BLaER1 treated with 17β-estradiol and CSF1 and Interleukin-3, amounts not matched to agents 10 nM and 100 nM (cell line): ENCODE data around the gene LPIN1.
"Not testable (repeated sequence)": the region's sequence is repeated elsewhere in the genome, so short reads cannot be mapped to it uniquely, and the experiment has no call there.

Experiments used
- H3K27ac ChIP-seq, 11 experiments: shearing (Covaris generic); formaldehyde crosslinking; 2 replicates each; pipeline ENCODE4 v1.8.1; 2022
- H3K27me3 ChIP-seq, 11 experiments: shearing (Covaris generic); formaldehyde crosslinking; 2 replicates each; pipeline ENCODE4 v1.8.1; 2022
- H3K36me3 ChIP-seq, 11 experiments: shearing (Covaris generic); formaldehyde crosslinking; 2 replicates each; pipeline ENCODE4 v1.8.1; 2022
- H3K4me1 ChIP-seq, 10 experiments: shearing (Covaris generic); formaldehyde crosslinking; 2 replicates each; pipeline ENCODE4 v1.8.1; 2022
- H3K4me2 ChIP-seq, 11 experiments: shearing (Covaris generic); formaldehyde crosslinking; 2 replicates each; pipeline ENCODE4 v1.8.1; 2022
- H3K4me3 ChIP-seq, 10 experiments: shearing (Covaris generic); formaldehyde crosslinking; 2 replicates each; pipeline ENCODE4 v1.8.1; 2022
- H3K9ac ChIP-seq, 11 experiments: shearing (Covaris generic); formaldehyde crosslinking; 2 replicates each; pipeline ENCODE4 v1.8.1; 2022
- H3K9me3 ChIP-seq, 11 experiments: shearing (Covaris generic); formaldehyde crosslinking; replicated peaks in 1 of 11; 2 replicates each; pipeline ENCODE4 v1.8.1; 2022
- H4K20me1 ChIP-seq, 11 experiments: shearing (Covaris generic); formaldehyde crosslinking; 2 replicates each; pipeline ENCODE4 v1.8.1; 2022
- Cebpa-rat ChIP-seq, 11 experiments: shearing (Covaris generic); IDR thresholded peaks; 2 replicates each; pipeline ENCODE4 v1.8.1; 2022

LPIN1 gene

GRCh38 chr2:11809586-11810236 is 63.3 kb downstream of the LPIN1 start:
- H4K20me1 ChIP-seq: peaks cover 0 to 6% (median 0%) of the 10 kb centered on the region in 11 experiments; a peak in 1 of 22 replicates
- no peaks in the 10 kb centered on the region; a peak in 2 of 22 replicates for H3K9me3 ChIP-seq
- no peak overlapping the region for H3K4me3 ChIP-seq
- no peak overlapping the region for H3K27ac ChIP-seq
- H3K4me2 ChIP-seq: no peak overlapping the region
- peaks cover 3 to 18% (median 7%) of the 10 kb centered on the region in 10 experiments; a peak in 12 of 20 replicates for H3K4me1 ChIP-seq
- no peak for TF ChIP-seq Cebpa-rat (IDR thresholded peaks at IDR 0.05)
- H3K36me3 ChIP-seq: peaks cover 65 to 95% (median 85%) of the 10 kb centered on the region in 11 experiments
- no peaks in the 10 kb centered on the region for H3K27me3 ChIP-seq
- no peak overlapping the region for H3K9ac ChIP-seq

GRCh38 chr2:11810237-11810977 is 64.0 kb downstream of the LPIN1 start:
- no peak overlapping the region for H3K27ac ChIP-seq
- H3K27me3 ChIP-seq: no peaks in the 10 kb centered on the region
- no peak overlapping the region for H3K9ac ChIP-seq
- H3K4me1 ChIP-seq: peaks cover 3 to 18% (median 7%) of the 10 kb centered on the region in 10 experiments; a peak in 12 of 20 replicates
- no peak overlapping the region for H3K4me2 ChIP-seq
- no peaks in the 10 kb centered on the region for H3K9me3 ChIP-seq
- peaks cover 0 to 6% (median 0%) of the 10 kb centered on the region in 11 experiments; a peak in 1 of 22 replicates for H4K20me1 ChIP-seq
- H3K36me3 ChIP-seq: peaks cover 65 to 95% (median 85%) of the 10 kb centered on the region in 11 experiments
- no peak for TF ChIP-seq Cebpa-rat (IDR thresholded peaks at IDR 0.05)
- H3K4me3 ChIP-seq: no peak overlapping the region

- TF ChIP-seq Cebpa-rat (IDR thresholded peaks at IDR 0.05): no peak
- peaks cover 0 to 5% (median 0%) of the 10 kb centered on the region in 11 experiments; a peak in 2 of 22 replicates for H3K9me3 ChIP-seq
- peaks cover 3 to 18% (median 7%) of the 10 kb centered on the region in 10 experiments; a peak in 12 of 20 replicates for H3K4me1 ChIP-seq
- H3K4me3 ChIP-seq: no peak overlapping the region
- H3K36me3 ChIP-seq: peaks cover 65 to 95% (median 85%) of the 10 kb centered on the region in 11 experiments
- H3K27me3 ChIP-seq: no peaks in the 10 kb centered on the region
- no peak overlapping the region for H3K9ac ChIP-seq
- H3K4me2 ChIP-seq: no peak overlapping the region
- peaks cover 0 to 6% (median 0%) of the 10 kb centered on the region in 11 experiments; a peak in 1 of 22 replicates for H4K20me1 ChIP-seq
- no peak overlapping the region for H3K27ac ChIP-seq
These were observed 64.7 kb downstream of the LPIN1 start for GRCh38 chr2:11811036-11811654.

GRCh38 chr2:11812466-11813248 is 66.2 kb downstream of the LPIN1 start:
- H3K27me3 ChIP-seq: no peaks in the 10 kb centered on the region
- H3K36me3 ChIP-seq: peaks cover 63 to 95% (median 85%) of the 10 kb centered on the region in 11 experiments
- H3K27ac ChIP-seq: no peak overlapping the region
- no peak overlapping the region for H3K9ac ChIP-seq
- peaks cover 0 to 6% (median 0%) of the 10 kb centered on the region in 11 experiments; a peak in 1 of 22 replicates for H4K20me1 ChIP-seq
- H3K4me1 ChIP-seq: peaks cover 0 to 2% (median 0%) of the 10 kb centered on the region in 10 experiments; a peak in 2 of 20 replicates
- no peak overlapping the region for H3K4me3 ChIP-seq
- no peak overlapping the region for H3K4me2 ChIP-seq
- H3K9me3 ChIP-seq: peaks cover 0 to 11% (median 0%) of the 10 kb centered on the region in 11 experiments; a peak in 4 of 22 replicates
- TF ChIP-seq Cebpa-rat (IDR thresholded peaks at IDR 0.05): no peak

GRCh38 chr2:11813345-11813744 is 66.9 kb downstream of the LPIN1 start:
- not testable (repeated sequence) for H3K4me2 ChIP-seq, H3K4me3 ChIP-seq, H4K20me1 ChIP-seq, H3K9ac ChIP-seq, H3K27me3 ChIP-seq, H3K27ac ChIP-seq, H3K4me1 ChIP-seq
- Histone ChIP-seq H3K36me3 (peaks cover 58 to 95% (median 83%) of the 10 kb centered on the region in 11 experiments), H3K9me3 (peaks cover 0 to 11% (median 0%) of the 10 kb centered on the region in 11 experiments; a peak in 4 of 22 replicates)

GRCh38 chr2:11813951-11814350 is 67.5 kb downstream of the LPIN1 start:
- Histone ChIP-seq H3K9me3 (peaks cover 0 to 11% (median 0%) of the 10 kb centered on the region in 11 experiments; a peak in 4 of 22 replicates), H3K9ac (no peak overlapping the region), H3K27me3 (no peaks in the 10 kb centered on the region), H3K4me3 (no peak overlapping the region), H3K36me3 (peaks cover 60 to 95% (median 81%) of the 10 kb centered on the region in 11 experiments), H3K4me2 (no peak overlapping the region), H4K20me1 (peaks cover 0 to 6% (median 0%) of the 10 kb centered on the region in 11 experiments; a peak in 1 of 22 replicates), H3K4me1 (no peaks in the 10 kb centered on the region), H3K27ac (no peak overlapping the region)
- no peak for TF ChIP-seq Cebpa-rat (IDR thresholded peaks at IDR 0.05)

- Histone ChIP-seq H3K9me3 (peaks cover 0 to 11% (median 4%) of the 10 kb centered on the region in 11 experiments; a peak in 4 of 22 replicates), H3K4me2 (no peak overlapping the region), H3K27ac (no peak overlapping the region), H3K9ac (no peak overlapping the region), H3K36me3 (peaks cover 66 to 95% (median 82%) of the 10 kb centered on the region in 11 experiments), H3K27me3 (no peaks in the 10 kb centered on the region; a peak in 1 of 22 replicates), H3K4me3 (no peak overlapping the region), H3K4me1 (no peaks in the 10 kb centered on the region), H4K20me1 (peaks cover 0 to 6% (median 0%) of the 10 kb centered on the region in 11 experiments; a peak in 1 of 22 replicates)
- TF ChIP-seq Cebpa-rat (IDR thresholded peaks at IDR 0.05): no peak
These were observed 68.6 kb downstream of the LPIN1 start for GRCh38 chr2:11814979-11815510.

- peaks cover 69 to 96% (median 86%) of the 10 kb centered on the region in 11 experiments for H3K36me3 ChIP-seq
- H3K4me1 ChIP-seq: not testable (repeated sequence)
These were observed 70.5 kb downstream of the LPIN1 start for GRCh38 chr2:11816935-11817334.

More at GRCh38 chr2:11816935-11817334, 70.5 kb downstream of the LPIN1 start:
- not testable (repeated sequence) for H3K9ac ChIP-seq, H4K20me1 ChIP-seq, H3K4me3 ChIP-seq, H3K27ac ChIP-seq, H3K27me3 ChIP-seq, H3K4me2 ChIP-seq
- peaks cover 0 to 17% (median 10%) of the 10 kb centered on the region in 11 experiments; a peak in 11 of 22 replicates for H3K9me3 ChIP-seq
